Neural crest cell (in vitro differentiated cells): Measurements from ENCODE around the gene LRRC27. TPM values are rescaled to one million over a fixed set of nuclear protein-coding genes. Genes with fewer than 3 reads are reported as not detected.
A peak's percentile ranks its signal among the peaks of the same experiment; 100 is the strongest.
"Not testable (repeated sequence)": the region's sequence is repeated elsewhere in the genome, so short reads cannot be mapped to it uniquely, and the experiment has no call there.

Experiments
- DNase-seq: peaks from one replicate; pipeline ENCODE4 v3.0.0; 2021; ENCODE audit warnings: low read depth, mixed read lengths, low spot score
- H3K27ac Mint-ChIP-seq: one replicate; pipeline ENCODE4 v1.8.0; 2021; ENCODE audit warnings: mild to moderate bottlenecking, mixed read lengths; ENCODE audit not compliant: unreplicated experiment
- H3K27me3 Mint-ChIP-seq: 2 replicates; pipeline ENCODE4 v1.8.0; 2021; ENCODE audit warnings: low read depth, mild to moderate bottlenecking, mixed read lengths
- H3K36me3 Mint-ChIP-seq: 2 replicates; pipeline ENCODE4 v1.8.0; 2021; ENCODE audit warnings: low read depth, mild to moderate bottlenecking, mixed read lengths
- H3K4me1 Mint-ChIP-seq: 2 replicates; pipeline ENCODE4 v1.8.0; 2021; ENCODE audit warnings: mixed read lengths
- H3K4me3 Mint-ChIP-seq: one replicate; pipeline ENCODE4 v1.8.0; 2021; ENCODE audit warnings: mild to moderate bottlenecking, mixed read lengths
- H3K9me3 Mint-ChIP-seq: 2 replicates; pipeline ENCODE4 v1.8.0; 2021; ENCODE audit warnings: mixed read lengths
- total RNA-seq: library from RNA; stranded (reverse); gene quantifications from 2 replicates; pipeline ENCODE4 v1.2.1, GENCODE V29; 2021
- TF ChIP-seq, protein P1 (sequence below): fragments of 200-600 bp; sonication (generic); conservative IDR thresholded peaks from 2 replicates; pipeline ENCODE4 v1.5.0; 2021; ENCODE audit warnings: antibody characterized with exemption, mild to moderate bottlenecking

LRRC27 gene
- total RNA-seq, 1 donor from 2014 or later = 21.9 TPM

DNA sequence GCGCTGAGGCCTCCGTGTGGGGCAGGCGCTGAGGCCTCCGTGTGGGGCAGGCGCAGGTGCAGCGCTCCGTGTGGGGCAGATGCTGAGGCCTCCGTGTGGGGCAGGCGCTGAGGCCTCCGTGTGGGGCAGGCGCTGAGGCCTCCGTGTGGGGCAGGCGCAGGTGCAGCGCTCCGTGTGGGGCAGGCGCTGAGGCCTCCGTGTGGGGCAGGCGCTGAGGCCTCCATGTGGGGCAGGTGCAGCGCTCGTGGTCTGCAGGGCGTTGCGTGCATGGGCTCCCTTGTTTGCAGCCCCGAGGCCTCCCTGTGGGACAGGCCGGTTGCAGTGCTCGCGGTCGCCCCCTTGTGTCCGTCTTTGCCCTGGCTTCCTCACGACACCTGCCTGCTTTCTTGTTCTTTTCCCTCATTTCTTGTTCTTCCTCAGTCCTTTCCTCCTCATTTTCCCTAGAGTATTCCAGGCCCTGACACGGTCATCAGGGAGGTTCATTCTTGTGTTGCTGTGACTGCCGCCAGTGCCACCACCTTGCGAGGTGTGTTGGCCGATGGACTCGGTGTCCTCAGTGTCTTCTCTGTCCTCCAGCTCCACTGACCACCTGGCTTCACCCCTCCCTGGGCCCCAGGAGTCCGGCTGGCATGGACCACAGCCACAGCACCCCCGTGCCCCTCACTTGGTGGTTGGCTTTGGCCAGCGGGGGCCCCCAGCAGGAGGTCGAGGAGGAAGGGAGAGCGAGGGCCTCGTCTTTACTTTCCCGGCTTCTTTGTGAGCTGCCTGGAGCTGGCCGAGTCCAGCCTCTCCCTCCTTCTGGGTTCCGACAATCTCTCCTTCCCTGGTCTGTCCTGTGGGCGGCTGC, 20.7 kb downstream of the LRRC27 start:
- DNase-seq = peak; percentile 86
- H3K27me3 Mint-ChIP-seq, H3K9me3 Mint-ChIP-seq, H3K4me3 Mint-ChIP-seq, H3K4me1 Mint-ChIP-seq, H3K36me3 Mint-ChIP-seq: not testable (repeated sequence)
- TF ChIP-seq, protein P1, sequence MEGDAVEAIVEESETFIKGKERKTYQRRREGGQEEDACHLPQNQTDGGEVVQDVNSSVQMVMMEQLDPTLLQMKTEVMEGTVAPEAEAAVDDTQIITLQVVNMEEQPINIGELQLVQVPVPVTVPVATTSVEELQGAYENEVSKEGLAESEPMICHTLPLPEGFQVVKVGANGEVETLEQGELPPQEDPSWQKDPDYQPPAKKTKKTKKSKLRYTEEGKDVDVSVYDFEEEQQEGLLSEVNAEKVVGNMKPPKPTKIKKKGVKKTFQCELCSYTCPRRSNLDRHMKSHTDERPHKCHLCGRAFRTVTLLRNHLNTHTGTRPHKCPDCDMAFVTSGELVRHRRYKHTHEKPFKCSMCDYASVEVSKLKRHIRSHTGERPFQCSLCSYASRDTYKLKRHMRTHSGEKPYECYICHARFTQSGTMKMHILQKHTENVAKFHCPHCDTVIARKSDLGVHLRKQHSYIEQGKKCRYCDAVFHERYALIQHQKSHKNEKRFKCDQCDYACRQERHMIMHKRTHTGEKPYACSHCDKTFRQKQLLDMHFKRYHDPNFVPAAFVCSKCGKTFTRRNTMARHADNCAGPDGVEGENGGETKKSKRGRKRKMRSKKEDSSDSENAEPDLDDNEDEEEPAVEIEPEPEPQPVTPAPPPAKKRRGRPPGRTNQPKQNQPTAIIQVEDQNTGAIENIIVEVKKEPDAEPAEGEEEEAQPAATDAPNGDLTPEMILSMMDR = peak; percentile 75
- H3K27ac Mint-ChIP-seq = peak overlapping the region; percentile 96

DNA sequence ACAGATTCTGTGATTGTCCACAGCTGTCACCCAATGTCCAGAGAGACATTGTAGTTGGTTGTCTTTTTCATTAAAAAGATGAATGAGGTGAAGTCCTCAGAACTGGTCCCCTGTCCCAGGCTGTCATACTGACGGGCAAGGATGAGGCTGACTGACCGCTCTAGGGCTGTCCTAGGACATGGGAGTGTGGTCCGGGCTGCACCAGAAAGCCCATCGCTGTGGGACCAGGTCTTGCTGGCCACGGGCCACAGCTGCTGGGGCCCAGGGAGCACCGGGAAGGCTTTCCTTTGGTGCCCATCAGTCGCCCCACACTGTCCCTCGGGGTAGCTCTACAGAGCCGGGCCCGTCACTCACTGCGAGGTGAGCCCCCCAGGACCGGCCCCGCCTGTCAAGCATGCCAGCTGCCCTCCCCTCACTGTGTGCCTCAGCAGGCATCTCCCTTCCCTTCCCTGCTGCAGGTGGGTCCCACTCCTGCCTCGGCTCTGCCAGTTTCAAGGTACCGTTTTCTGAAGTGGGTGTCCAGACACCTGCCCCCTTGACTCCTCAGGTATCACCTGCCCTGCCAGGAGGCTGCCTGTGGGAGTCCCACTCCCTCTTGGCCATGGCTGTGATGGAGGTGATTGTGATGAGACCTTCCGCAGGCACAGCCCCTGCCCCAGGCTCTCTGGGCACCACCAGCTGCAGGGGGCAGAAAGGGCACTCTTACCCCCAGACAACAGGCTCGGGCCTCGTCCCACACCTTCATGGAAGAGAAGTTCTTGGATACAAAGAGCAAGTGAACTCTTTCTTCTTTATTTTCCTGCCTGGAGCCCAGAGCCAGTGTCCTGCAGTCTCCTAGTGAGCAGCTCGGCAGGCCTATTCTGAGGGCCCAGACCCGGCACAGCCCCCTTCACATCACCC, 21.7 kb downstream of the LRRC27 start:
- DNase-seq = no peak
- no peaks in the 10 kb centered on the region for H3K4me1 Mint-ChIP-seq
- no peaks in the 10 kb centered on the region for H3K36me3 Mint-ChIP-seq
- no peaks in the 10 kb centered on the region for H3K27me3 Mint-ChIP-seq
- H3K9me3 Mint-ChIP-seq = no peaks in the 10 kb centered on the region
- TF ChIP-seq, protein P1 = no peak
- peak overlapping the region; percentile 50 for H3K27ac Mint-ChIP-seq
- no peak overlapping the region for H3K4me3 Mint-ChIP-seq

DNA sequence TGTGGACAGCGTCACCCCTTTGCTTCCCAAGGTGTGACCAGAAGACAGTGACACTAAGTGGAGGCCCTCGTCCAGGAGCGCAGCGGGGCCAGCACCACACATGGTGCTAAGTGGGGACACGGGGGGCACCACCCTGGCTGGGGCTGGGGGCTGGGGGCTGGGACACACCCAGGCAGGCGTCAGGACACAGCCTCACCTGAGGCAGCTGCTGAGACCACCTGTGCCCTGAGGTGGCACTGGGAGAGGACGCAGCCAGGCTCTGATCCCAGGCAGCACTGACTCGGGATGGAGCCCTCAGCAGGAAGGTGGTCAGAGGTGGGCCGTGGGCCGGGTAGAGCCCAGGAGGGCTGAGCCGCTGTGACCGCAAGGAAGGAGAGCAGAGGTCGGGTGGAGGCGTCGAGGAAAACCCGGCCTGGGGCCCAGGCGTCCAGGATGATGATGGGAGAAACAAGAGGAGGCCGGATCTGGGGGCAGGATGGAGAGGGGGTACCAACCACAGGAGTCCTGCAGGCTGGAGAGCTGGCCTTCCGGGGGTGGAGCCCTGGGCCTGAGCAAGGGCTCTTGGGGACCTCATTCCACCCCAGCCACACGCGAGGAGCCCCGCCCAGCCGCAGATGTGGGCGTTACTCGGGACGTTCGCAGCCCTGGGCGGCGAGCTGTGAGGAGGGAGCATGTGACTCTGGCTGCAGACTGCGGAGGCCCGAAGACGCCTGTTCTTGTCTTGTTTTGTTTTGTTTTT, 22.5 kb downstream of the LRRC27 start:
- Mint-ChIP-seq H3K36me3 (no peaks in the 10 kb centered on the region), H3K27ac (peak overlapping the region; percentile 43), H3K27me3 (no peaks in the 10 kb centered on the region), H3K4me1 (no peaks in the 10 kb centered on the region), H3K4me3 (no peak overlapping the region), H3K9me3 (no peaks in the 10 kb centered on the region)
- TF ChIP-seq, protein P1 = no peak
- DNase-seq = no peak

DNA sequence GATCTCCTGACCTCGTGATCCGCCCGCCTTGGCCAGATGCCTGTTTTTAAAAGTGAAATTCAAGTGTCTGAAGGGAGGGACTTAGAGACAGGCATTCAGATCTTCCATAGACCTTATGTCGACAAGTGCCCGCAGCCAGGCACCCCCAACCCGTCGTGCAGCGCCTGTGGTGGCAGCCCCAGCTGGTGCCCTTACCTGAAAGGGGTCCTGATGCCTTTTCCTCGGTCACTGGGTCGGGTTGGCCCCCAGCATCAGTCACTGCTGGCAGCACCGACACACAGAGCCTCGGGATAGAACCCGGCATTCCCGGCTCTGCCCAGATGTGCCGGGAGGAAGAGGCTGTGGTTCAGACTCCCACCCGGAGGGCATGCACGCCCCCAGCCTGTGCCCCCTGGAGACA, 23.3 kb downstream of the LRRC27 start:
- Mint-ChIP-seq H3K36me3 (peaks cover 2% of the 10 kb centered on the region), H3K27me3 (no peaks in the 10 kb centered on the region), H3K9me3 (no peaks in the 10 kb centered on the region), H3K4me3 (no peak overlapping the region), H3K27ac (peak overlapping the region; percentile 43), H3K4me1 (no peaks in the 10 kb centered on the region)
- TF ChIP-seq, protein P1 = no peak
- DNase-seq = no peak

DNA sequence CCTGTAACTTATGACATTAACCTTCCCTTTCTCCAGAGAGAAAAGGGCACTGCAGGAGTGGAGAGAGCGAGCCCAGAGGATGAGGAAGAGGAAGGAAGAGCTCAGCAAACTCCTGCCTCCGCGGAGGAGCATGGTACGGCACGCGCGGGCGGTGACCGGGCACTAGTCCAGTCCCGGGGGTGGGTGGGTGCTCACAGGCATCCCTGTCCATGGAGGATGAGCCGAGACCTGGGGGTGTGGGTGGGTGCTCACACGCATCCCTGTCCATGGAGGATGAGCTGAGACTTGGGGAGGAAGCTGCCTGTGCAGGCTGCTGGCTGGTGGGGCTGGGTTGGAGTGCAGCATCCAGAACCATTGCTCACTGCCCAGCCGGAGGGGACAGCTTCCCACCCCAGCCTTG, 23.8 kb downstream of the LRRC27 start:
- Mint-ChIP-seq H3K36me3 (peaks cover 2% of the 10 kb centered on the region), H3K27ac (peak overlapping the region; percentile 75), H3K4me3 (no peak overlapping the region), H3K9me3 (no peaks in the 10 kb centered on the region), H3K4me1 (no peaks in the 10 kb centered on the region), H3K27me3 (no peaks in the 10 kb centered on the region)
- TF ChIP-seq, protein P1 = no peak
- DNase-seq = no peak
